DOHH2 (cell line): ENCODE results near the gene RPL35.

Source experiments
- H3F3A ChIP-seq: fragments of 200-600 bp; sonication (generic), shearing (Covaris generic); 2 replicates; pipeline ENCODE4 v1.6.0; 2016; ENCODE audit warnings: antibody characterized with exemption, mild to moderate bottlenecking; ENCODE audit not compliant: control insufficient read depth, insufficient read depth
- H3K27ac ChIP-seq: fragments of 200-600 bp; sonication (generic); 2 replicates; pipeline ENCODE4 v1.5.1; 2014; ENCODE audit warnings: low read depth, mild to moderate bottlenecking, low read length, moderate library complexity
- H3K27me3 ChIP-seq: fragments of 200-600 bp; sonication (generic); 2 replicates; pipeline ENCODE4 v1.6.1; 2014; ENCODE audit warnings: mild to moderate bottlenecking, low read length, mixed read lengths; ENCODE audit not compliant: control insufficient read depth
- H3K36me3 ChIP-seq: fragments of 200-600 bp; sonication (generic); 2 replicates; pipeline ENCODE4 v1.6.1; 2014; ENCODE audit warnings: mild to moderate bottlenecking, low read length, moderate library complexity, mixed read lengths; ENCODE audit not compliant: control insufficient read depth
- H3K4me1 ChIP-seq: fragments of 200-600 bp; sonication (generic); 2 replicates; pipeline ENCODE4 v1.6.1; 2014; ENCODE audit warnings: mild to moderate bottlenecking, low read length, mixed read lengths; ENCODE audit not compliant: control insufficient read depth
- H3K4me2 ChIP-seq: fragments of 200-600 bp; sonication (generic); 2 replicates; pipeline ENCODE4 v1.6.0; 2014; ENCODE audit warnings: mild to moderate bottlenecking, low read length, moderate library complexity
- H3K4me3 ChIP-seq: fragments of 200-600 bp; sonication (generic); 2 replicates; pipeline ENCODE4 v1.5.1; 2014; ENCODE audit warnings: mild to moderate bottlenecking, low read length, mixed read lengths
- H3K79me2 ChIP-seq: fragments of 200-600 bp; sonication (generic); 2 replicates; pipeline ENCODE4 v1.6.1; 2014; ENCODE audit warnings: mild to moderate bottlenecking, low read length, mixed read lengths; ENCODE audit not compliant: control insufficient read depth
- H3K9me2 ChIP-seq: fragments of 200-600 bp; sonication (generic); replicated peaks from 2 replicates; pipeline ENCODE4 v1.6.1; 2014; ENCODE audit warnings: mild to moderate bottlenecking, low read length, mixed read lengths; ENCODE audit not compliant: control insufficient read depth
- H3K9me3 ChIP-seq: fragments of 200-600 bp; sonication (generic); 2 replicates; pipeline ENCODE4 v1.6.1; 2014; ENCODE audit warnings: antibody characterized with exemption, low read length, mixed read lengths; ENCODE audit not compliant: control insufficient read depth, insufficient read depth
- H4K20me1 ChIP-seq: fragments of 200-600 bp; sonication (generic); 2 replicates; pipeline ENCODE4 v1.6.0; 2014; ENCODE audit warnings: low read depth, mild to moderate bottlenecking, antibody characterized with exemption, low read length, moderate library complexity; ENCODE audit not compliant: control insufficient read depth, insufficient read depth
- CTCF ChIP-seq: fragments of 200-600 bp; sonication (generic); IDR thresholded peaks from one replicate; pipeline ENCODE4 v1.5.1; 2014; ENCODE audit warnings: antibody characterized with exemption, mild to moderate bottlenecking, low read depth, low read length; ENCODE audit not compliant: poor library complexity, severe bottlenecking
- EZH2phosphoT487 ChIP-seq: fragments of 200-600 bp; sonication (generic); IDR thresholded peaks from 2 replicates; pipeline ENCODE4 v1.6.1; 2017; ENCODE audit warnings: borderline replicate concordance, mild to moderate bottlenecking, antibody characterized with exemption, low read length, moderate library complexity, mixed read lengths

RPL35 gene

GRCh38 chr9:124813501-124814163 lies 48.1 kb downstream of the RPL35 start:
- Histone ChIP-seq H3K4me2 (no peak overlapping the region), H3K79me2 (no peaks in the 10 kb centered on the region), H3K4me3 (no peak overlapping the region), H3K9me2 (no peaks in the 10 kb centered on the region), H3K36me3 (no peaks in the 10 kb centered on the region), H3F3A (no peaks in the 10 kb centered on the region), H3K4me1 (peaks cover 7% of the 10 kb centered on the region), H3K27me3 (peaks cover 18% of the 10 kb centered on the region), H3K9me3 (no peaks in the 10 kb centered on the region), H3K27ac (no peak overlapping the region), H4K20me1 (no peaks in the 10 kb centered on the region)
- no peak for TF ChIP-seq EZH2phosphoT487
- TF ChIP-seq CTCF, result no peak

- H3K9me2 ChIP-seq, result no peaks in the 10 kb centered on the region
- H3K27ac ChIP-seq, result no peak overlapping the region
- no peaks in the 10 kb centered on the region for H3K36me3 ChIP-seq
- no peaks in the 10 kb centered on the region for H4K20me1 ChIP-seq
- H3K4me3 ChIP-seq, result no peak overlapping the region
- TF ChIP-seq EZH2phosphoT487, result no peak
- no peak for TF ChIP-seq CTCF
- H3K79me2 ChIP-seq, result no peaks in the 10 kb centered on the region
- H3K4me1 ChIP-seq, result peaks cover under 1% of the 10 kb centered on the region
- H3K27me3 ChIP-seq, result peaks cover 13% of the 10 kb centered on the region
- H3K9me3 ChIP-seq, result no peaks in the 10 kb centered on the region
- H3F3A ChIP-seq, result no peaks in the 10 kb centered on the region
- H3K4me2 ChIP-seq, result no peak overlapping the region
Observed at GRCh38 chr9:124813041-124813440, 48.7 kb downstream of the RPL35 start.

- Histone ChIP-seq H3K9me3 (no peaks in the 10 kb centered on the region), H3K4me2 (no peak overlapping the region), H3K27me3 (peaks cover 12% of the 10 kb centered on the region), H3F3A (no peaks in the 10 kb centered on the region), H4K20me1 (no peaks in the 10 kb centered on the region), H3K9me2 (no peaks in the 10 kb centered on the region), H3K4me1 (no peaks in the 10 kb centered on the region), H3K36me3 (no peaks in the 10 kb centered on the region), H3K4me3 (no peak overlapping the region), H3K79me2 (no peaks in the 10 kb centered on the region), H3K27ac (no peak overlapping the region)
- TF ChIP-seq CTCF (no peak), EZH2phosphoT487 (no peak)
Observed at GRCh38 chr9:124812441-124812876, 49.3 kb downstream of the RPL35 start.
